ENCODE measurements around the gene MSH4. TPM values are rescaled to one million over a fixed set of nuclear protein-coding genes. Genes with fewer than 3 reads are reported as not detected.
A peak's percentile ranks its signal among the peaks of the same experiment; 100 is the strongest.
"Not testable (repeated sequence)": the region's sequence is repeated elsewhere in the genome, so short reads cannot be mapped to it uniquely, and the experiment has no call there.

MSH4 gene
- total RNA-seq (ENCODE audit: unreplicated experiment) = 0.44 TPM
- long read RNA-seq, partial matches to known transcripts = 0 of 1 reads
- long read RNA-seq, other reads (novel, unspliced or antisense) = 1 of 1 reads

GRCh38 chr1:75796376-75797272 lies at the start of gene MSH4:
TSS of gene MSH4 (plus strand) at chr1:75796882. CDS start at chr1:75796986, 104 bp downstream.
- Mint-ChIP-seq H3K9me3 (ENCODE audit: unreplicated experiment) (no peaks in the 10 kb centered on the region), H3K4me1 (ENCODE audit: unreplicated experiment) (no peaks in the 10 kb centered on the region), H3K27me3 (ENCODE audit: unreplicated experiment) (peaks cover 1% of the 10 kb centered on the region), H3K36me3 (ENCODE audit: low read depth, unreplicated experiment) (peaks cover 30% of the 10 kb centered on the region), H3K4me3 (ENCODE audit: unreplicated experiment) (no peak within 1 kb of the TSS), H3K27ac (ENCODE audit: unreplicated experiment) (no peak within 1 kb of the TSS)
- no peak for DNase-seq (ENCODE audit: low spot score)
- TF ChIP-seq, protein P1, sequence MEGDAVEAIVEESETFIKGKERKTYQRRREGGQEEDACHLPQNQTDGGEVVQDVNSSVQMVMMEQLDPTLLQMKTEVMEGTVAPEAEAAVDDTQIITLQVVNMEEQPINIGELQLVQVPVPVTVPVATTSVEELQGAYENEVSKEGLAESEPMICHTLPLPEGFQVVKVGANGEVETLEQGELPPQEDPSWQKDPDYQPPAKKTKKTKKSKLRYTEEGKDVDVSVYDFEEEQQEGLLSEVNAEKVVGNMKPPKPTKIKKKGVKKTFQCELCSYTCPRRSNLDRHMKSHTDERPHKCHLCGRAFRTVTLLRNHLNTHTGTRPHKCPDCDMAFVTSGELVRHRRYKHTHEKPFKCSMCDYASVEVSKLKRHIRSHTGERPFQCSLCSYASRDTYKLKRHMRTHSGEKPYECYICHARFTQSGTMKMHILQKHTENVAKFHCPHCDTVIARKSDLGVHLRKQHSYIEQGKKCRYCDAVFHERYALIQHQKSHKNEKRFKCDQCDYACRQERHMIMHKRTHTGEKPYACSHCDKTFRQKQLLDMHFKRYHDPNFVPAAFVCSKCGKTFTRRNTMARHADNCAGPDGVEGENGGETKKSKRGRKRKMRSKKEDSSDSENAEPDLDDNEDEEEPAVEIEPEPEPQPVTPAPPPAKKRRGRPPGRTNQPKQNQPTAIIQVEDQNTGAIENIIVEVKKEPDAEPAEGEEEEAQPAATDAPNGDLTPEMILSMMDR (IDR thresholded peaks at IDR 0.05; ENCODE audit: unreplicated experiment) = no peak

DNA sequence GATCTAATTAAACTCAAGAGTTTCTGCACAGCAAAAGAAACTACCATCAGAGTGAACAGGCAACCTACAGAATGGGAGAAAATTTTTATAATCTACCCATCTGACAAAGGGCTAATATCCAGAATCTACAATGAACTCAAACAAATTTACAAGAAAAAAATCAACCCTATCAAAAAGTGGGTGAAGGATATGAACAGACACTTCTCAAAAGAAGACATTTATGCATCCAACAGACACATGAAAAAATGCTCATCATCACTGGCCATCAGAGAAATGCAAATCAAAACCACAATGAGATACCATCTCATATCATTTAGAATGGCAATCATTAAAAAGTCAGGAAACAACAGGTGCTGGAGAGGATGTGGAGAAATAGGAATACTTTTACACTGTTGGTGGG lies 39.5 kb upstream of the MSH4 start:
- peaks cover 66% of the 10 kb centered on the region for H3K36me3 Mint-ChIP-seq (ENCODE audit: low read depth, unreplicated experiment)
- H3K9me3 Mint-ChIP-seq (ENCODE audit: unreplicated experiment); H3K4me1 Mint-ChIP-seq (ENCODE audit: unreplicated experiment); H3K27ac Mint-ChIP-seq (ENCODE audit: unreplicated experiment); DNase-seq (ENCODE audit: low spot score); H3K27me3 Mint-ChIP-seq (ENCODE audit: unreplicated experiment): not testable (repeated sequence)
- peak overlapping the region; percentile 79 for H3K4me3 Mint-ChIP-seq (ENCODE audit: unreplicated experiment)

- H3K36me3 Mint-ChIP-seq (ENCODE audit: low read depth, unreplicated experiment) = peaks cover 53% of the 10 kb centered on the region
- DNase-seq (ENCODE audit: low spot score); H3K9me3 Mint-ChIP-seq (ENCODE audit: unreplicated experiment); H3K4me1 Mint-ChIP-seq (ENCODE audit: unreplicated experiment); H3K4me3 Mint-ChIP-seq (ENCODE audit: unreplicated experiment); H3K27ac Mint-ChIP-seq (ENCODE audit: unreplicated experiment); H3K27me3 Mint-ChIP-seq (ENCODE audit: unreplicated experiment): not testable (repeated sequence)
Observed at GRCh38 chr1:75758543-75758942, 38.1 kb upstream of the MSH4 start.

- H3K4me3 Mint-ChIP-seq (ENCODE audit: unreplicated experiment) = no peak overlapping the region
- H3K27ac Mint-ChIP-seq (ENCODE audit: unreplicated experiment) = no peak overlapping the region
- peaks cover 3% of the 10 kb centered on the region for H3K36me3 Mint-ChIP-seq (ENCODE audit: low read depth, unreplicated experiment)
- H3K4me1 Mint-ChIP-seq (ENCODE audit: unreplicated experiment) = no peaks in the 10 kb centered on the region
- TF ChIP-seq, protein P1 (IDR thresholded peaks at IDR 0.05; ENCODE audit: unreplicated experiment) = no peak
- no peak for DNase-seq (ENCODE audit: low spot score)
- peaks cover 3% of the 10 kb centered on the region for H3K27me3 Mint-ChIP-seq (ENCODE audit: unreplicated experiment)
- no peaks in the 10 kb centered on the region for H3K9me3 Mint-ChIP-seq (ENCODE audit: unreplicated experiment)
Observed at GRCh38 chr1:75764057-75764655, 32.5 kb upstream of the MSH4 start.

- Mint-ChIP-seq H3K9me3 (ENCODE audit: unreplicated experiment) (no peaks in the 10 kb centered on the region), H3K27ac (ENCODE audit: unreplicated experiment) (no peak overlapping the region), H3K27me3 (ENCODE audit: unreplicated experiment) (peaks cover 3% of the 10 kb centered on the region), H3K4me3 (ENCODE audit: unreplicated experiment) (no peak overlapping the region), H3K36me3 (ENCODE audit: low read depth, unreplicated experiment) (no peaks in the 10 kb centered on the region), H3K4me1 (ENCODE audit: unreplicated experiment) (no peaks in the 10 kb centered on the region)
- TF ChIP-seq, protein P1 (IDR thresholded peaks at IDR 0.05; ENCODE audit: unreplicated experiment) = no peak
- DNase-seq (ENCODE audit: low spot score) = no peak
Observed at GRCh38 chr1:75765697-75766355, 30.9 kb upstream of the MSH4 start.
